HG02763 (cell line): ENCODE data around the gene C14orf132.
"Not testable (repeated sequence)": the region's sequence is repeated elsewhere in the genome, so short reads cannot be mapped to it uniquely, and the experiment has no call there.

ENCODE experiments used
- ATAC-seq: cut with Tn5 transposase; IDR thresholded peaks from one replicate; pipeline ENCODE4 v1.9.1; 2021; ENCODE audit warnings: mild to moderate bottlenecking, moderate library complexity; ENCODE audit not compliant: unreplicated experiment

The C14orf132 gene

DNA sequence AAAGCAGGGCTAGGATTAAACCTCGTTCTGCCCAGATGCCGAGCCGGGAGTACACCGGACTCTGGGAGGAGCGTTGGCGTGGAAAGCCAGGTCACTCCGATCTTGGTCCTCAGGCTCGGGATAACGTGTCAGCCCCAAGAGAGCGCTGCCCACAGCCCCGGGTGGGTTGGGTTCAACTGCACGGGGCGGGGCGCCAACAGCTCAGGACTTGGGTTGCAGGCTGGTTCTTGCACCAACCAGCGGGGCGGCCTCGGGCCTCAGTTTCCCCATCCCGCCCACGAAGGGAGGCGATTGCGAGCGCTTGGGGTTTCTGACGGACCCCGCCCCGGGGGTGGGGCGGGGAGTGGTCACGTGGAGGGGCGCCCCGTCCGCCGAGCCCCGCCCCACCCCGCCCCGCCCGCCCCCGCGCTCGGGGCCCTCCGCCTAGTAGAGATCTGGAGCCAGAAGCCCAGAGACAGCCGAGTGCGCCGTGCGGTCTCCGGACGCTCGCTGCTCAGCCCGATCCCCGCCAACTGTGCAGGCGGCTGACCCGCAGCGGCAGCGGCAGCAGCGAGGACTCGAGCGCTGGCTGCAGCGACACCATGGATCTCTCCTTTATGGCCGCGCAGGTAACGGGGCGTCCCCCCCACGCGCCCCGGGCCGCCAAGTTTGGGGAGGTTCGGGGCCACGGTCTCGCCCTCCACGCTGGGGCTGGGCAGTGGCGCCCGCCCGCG lies at the start of gene C14orf132:
C14orf132 (plus strand) TSS at position 443 of the 713 bp plus-strand sequence; CDS start at position 582, 139 bp downstream.
- no peak for ATAC-seq

DNA sequence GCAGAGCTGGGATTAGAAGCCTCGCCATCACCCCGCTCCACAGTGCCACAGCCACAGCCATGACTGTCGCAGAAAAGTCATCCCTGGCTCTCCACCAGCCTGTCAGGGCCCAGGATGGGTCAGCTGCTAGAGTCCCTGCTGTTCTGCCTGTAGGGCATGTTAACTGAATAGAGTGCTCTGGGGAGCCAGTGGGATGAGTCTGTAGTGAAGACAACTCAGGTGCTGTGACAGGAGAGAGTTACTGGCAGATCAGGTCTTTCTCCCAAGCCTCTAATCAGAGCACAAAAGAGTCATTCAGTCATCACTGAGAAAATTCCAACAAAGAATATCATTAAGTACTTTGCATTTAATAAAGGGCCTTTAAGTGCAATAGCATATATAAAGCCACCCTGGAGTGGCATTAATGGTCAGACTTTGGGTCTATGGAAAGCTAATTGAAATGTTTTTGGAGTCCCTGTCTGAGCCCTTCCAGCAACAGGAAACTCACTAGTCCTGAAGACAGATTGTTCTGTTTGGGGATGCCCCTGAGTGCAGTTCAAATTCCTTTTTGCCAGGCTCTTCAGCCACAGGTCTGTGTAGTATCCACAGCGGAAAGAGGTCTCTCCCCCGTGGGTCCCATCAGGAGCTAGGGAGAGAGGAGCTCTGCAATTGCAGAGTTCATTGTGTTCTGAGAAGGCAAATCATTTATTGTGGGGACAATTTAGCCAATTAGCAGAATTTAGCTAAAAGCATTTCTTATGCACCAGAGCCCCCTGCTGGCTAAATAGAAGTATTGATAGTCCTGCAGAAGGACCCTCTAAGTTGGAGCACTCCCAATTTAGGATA lies 45.2 kb upstream of the C14orf132 start:
- no peak for ATAC-seq

- ATAC-seq, result no peak
Measured at GRCh38 chr14:95994593-95994928, 44.6 kb upstream of the C14orf132 start.

GRCh38 chr14:95998656-95999055 lies 40.5 kb upstream of the C14orf132 start:
- ATAC-seq, result no peak

DNA sequence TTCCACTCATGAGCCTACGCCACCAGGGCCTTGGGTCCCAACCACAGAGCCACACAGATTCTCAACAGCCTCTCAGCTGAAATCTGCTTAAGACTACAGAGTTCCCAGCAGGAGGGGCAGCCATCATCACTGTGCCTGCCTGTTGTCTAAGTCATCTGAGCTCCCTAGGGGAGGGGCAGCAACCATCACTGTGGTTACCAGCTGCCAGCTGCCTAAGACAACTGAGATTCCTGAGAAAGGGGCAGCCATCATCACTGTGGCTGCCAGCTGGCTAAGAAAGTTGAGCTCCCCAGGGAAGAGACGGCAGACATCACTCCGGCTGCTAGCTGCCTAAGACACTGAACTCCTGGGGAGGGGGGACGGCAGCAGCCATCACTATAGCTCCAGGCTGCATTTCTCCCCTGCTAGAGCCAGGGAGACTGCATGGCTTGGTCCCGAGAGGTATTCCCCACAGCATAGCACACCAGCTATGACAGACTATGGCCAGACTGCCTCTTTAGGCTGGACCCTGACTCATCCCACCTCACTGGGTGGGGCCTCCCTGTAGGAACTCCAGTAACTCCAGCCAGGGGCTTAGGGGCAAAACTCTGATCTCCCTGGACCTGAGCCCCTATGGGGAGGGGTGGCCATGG lies 37.2 kb upstream of the C14orf132 start:
- ATAC-seq, result no peak

DNA sequence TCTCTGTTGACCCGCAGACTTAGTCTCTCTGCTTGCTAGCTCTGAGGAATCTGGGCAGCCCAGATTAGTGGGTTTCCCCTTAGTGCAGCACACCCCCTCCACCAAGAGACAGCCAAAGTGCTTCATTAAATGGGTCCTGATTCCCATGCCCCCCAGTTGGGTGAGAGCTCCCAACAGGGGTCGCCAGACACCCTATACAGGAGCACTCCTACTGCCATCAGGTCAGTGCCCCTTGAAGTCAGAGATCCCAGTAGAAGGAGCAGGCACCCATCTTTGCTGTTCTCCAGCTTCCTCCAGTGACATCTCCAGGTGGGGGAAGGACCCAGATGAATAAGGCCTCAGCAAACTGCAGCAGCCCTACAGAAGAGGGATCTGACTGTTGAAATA lies 36.7 kb upstream of the C14orf132 start:
- no peak for ATAC-seq

- no peak for ATAC-seq
Measured at GRCh38 chr14:96011131-96011530, 28.0 kb upstream of the C14orf132 start.

DNA sequence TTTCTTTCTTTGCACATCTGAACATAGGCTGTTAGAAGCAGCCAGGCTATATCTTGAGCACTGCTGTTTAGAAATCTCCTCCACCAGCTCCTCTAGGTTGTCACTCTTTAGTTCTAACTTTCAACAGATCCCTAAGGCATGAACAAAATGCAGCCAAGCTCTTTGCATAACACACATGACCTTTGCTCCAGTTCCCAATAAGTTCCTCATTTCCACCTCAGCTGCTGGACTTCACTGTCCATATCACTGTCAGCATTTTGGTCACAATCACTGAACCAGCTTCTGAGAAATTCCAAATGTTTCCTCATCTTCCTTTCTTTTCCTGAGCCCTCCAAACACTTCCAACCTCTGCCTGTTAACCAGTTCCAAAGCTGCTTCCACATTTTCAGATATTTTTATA lies 27.6 kb upstream of the C14orf132 start:
- no peak for ATAC-seq

DNA sequence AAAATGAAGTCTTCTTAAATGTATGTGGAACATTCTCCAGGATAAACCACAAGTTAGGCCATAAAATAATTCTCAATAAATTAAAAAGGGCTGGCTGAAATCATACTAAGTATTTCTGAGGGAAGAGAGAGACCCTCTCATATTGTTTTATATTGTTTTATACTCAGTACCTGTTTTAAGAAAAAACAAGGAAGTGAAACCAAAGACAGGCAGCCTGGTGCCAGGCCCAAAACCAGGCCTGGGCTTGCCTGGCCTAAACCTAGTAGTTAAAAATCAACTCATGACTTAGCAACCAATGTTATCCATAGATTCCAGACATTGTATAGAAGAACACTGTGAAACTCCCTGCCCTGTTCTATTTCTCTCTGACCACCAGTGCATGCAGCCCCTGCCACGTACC lies 26.4 kb upstream of the C14orf132 start:
- ATAC-seq, result not testable (repeated sequence)

GRCh38 chr14:96014176-96014575 lies 25.0 kb upstream of the C14orf132 start:
- no peak for ATAC-seq

- ATAC-seq, result no peak
Measured at GRCh38 chr14:96016501-96017160, 22.5 kb upstream of the C14orf132 start.

- no peak for ATAC-seq
Measured at GRCh38 chr14:96017882-96018281, 21.3 kb upstream of the C14orf132 start.

DNA sequence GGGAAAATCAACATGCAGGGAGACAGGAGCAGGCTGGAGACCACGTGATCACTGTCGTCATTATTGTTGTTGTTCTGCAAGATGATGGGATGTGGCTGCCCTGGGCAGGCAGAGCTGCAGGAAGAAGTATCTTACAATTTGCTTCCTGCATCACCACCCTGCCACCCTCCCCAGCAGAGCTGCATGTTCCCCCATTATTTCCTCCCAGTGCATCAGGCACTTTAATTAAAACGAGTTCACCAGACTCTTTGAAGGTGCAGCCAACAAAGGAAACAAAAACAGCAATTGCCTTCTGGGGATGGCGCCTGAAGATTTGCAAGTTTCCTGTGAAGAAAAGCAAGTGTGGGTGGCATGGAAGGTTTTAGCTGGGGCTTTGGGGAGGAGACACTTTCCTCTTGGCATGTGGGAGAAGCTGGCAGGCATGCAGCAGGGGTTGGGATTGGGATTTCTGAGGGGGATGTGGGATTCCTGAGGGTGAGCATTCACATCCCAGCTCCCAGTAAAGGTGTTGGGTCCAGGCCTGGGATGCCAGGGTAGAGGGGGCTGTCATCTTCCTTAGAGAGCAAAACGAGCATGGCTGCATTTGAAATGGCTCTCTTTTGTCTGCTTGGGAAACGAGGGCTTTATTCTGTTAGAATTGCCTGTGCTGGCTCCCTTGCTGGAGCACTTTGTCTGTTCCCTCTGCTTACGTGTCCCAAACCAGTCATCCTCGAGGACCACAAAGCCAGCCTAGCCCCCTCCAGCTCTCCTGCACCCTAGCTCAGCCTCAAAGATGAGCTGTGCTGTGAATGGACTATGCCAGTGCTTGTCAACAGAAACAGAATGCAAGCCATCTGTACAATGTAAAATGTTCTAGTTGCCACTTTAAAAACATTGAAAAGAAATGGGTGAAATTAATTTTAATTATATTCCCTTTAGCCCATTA lies 11.5 kb upstream of the C14orf132 start:
- ATAC-seq, result no peak

DNA sequence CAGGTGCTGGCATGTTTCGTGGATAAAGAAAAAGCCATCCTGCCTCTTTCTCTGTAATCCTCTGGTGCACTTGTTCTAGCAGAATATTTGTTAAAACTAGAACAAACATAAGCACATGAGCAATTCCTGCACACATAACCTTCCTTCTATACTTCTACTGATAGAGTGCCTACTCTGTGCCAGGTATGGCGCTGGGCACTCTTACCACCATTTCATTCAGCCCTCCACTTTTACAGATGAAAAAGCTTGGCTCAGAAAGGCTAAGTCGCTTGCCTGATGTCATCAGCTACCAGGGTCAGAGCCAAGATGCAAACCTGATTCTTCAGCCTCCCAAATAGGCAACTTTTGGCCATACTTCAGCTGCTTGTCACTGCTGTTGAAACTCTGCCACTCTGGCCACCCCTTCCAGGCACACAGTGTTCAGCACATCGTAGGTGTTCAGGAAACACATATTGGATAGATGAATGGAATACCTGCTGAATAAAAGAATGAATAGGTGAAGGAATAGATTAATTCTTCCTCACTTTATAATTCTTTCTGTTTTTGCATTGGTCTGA lies 10.0 kb upstream of the C14orf132 start:
- ATAC-seq, result no peak

- no peak for ATAC-seq
Measured at GRCh38 chr14:96030108-96030760, 8.9 kb upstream of the C14orf132 start.

DNA sequence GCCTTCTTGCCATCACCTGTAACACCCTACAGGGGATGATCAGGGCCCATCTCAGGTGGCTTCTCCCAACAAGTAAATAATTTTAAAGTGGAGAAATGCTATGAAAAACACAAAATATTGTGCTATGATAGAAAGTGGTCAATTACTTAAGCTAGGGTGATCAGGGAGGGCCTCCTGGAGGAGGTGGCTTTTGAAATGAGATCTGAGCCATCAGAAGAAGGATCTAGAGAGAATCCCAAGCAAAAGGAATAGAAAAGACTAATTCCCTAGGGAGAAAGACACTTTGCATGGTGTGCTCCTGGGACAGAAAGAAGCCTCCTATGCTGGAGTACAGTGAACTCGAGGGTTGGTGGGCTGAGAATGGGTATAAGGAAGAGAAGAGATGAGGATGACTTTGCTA lies 7.5 kb upstream of the C14orf132 start:
- no peak for ATAC-seq

GRCh38 chr14:96035456-96035855 lies 3.7 kb upstream of the C14orf132 start:
- ATAC-seq, result no peak

DNA sequence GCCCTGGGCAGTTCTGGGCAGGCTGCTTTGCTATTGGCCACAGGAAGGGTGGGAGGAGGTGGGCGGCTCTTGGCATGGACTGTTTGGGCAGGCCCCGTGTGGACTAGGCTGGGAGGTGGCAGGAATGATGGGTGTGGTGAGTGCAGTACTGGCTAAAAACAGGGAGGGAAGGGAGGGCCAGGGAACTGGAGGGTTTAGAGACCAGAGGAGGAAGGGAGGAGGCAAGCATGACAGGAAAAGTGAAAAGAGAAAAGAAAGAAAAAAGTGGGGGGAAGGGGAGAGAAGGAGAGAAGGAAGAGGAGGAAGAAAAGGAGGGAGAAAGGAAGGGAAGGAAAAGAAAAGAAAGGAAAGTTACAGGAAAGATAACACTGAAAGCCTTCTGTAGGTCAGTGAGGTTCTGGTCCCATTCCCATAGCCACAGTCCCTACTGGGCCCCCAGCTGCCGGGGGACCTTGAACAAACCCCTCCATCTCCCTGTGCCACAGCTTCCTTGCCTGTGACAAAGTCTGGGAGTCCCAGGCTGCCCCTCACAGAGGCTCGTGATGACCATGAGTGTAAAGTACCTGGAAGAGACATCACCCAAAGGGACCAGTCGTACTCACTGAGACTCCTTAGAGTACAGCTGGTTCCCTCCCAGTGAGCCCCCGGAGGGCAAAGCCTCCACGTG lies 1.1 kb upstream of the C14orf132 start:
- ATAC-seq, result no peak

GRCh38 chr14:96038558-96038919 lies 623 bp upstream of the C14orf132 start:
- ATAC-seq, result no peak
